ENCODE data around the gene ADAM12.

The ADAM12 gene

DNA sequence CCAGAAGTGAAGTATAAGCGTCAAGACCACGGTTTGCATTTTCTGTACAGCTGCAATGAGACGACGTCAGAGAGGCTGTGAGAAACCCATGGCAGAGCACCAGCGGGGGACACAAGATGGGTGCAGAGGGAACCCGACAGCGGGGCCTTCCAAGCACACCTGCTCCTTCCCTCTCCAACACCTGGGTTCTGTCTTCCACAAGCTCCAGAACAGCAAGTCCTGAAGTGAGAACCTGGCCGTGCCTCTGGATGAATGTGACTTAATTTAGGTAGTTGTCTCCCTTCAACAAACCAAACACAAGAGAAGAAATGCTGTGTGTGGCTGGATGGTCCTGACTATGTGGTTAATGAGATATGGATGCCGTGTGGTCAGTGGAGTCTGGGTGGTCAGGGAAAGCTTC lies 76.1 kb downstream of the ADAM12 start:
- POLR2A ChIA-PET: no interaction called here

DNA sequence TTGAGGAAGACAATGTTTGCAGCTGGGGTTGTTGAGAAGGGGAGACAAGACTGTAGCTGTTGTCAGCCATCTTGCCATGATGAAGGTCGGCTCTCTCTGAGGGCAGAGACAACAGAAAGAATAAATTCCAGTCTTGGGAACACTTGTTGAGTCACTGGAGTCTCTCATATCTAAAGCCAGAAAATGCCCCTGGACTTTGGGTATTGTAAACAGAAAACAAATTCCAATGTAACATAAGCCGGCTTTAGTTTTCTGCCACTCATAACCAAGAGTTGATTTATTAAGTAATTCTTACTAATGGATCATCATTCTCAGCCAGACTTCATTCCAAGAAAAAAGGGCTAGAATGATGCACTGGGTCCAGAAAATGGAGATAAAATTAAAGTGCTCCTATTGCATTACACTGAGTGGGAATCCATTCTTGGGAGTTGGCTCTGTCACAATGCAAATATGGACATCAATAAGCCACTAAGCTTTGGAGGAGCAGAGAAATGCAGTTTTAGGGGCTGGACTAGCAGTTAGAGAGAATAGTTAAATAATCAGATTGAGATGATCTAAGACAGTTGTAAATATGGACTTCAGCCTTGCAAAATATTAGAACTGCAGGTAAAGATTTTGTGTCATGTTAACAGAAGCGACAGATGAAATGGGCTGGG lies 78.9 kb downstream of the ADAM12 start:
- POLR2A ChIA-PET: no interaction called here
- CTCF ChIA-PET: no interaction called here
- TF ChIP-seq, protein P1, sequence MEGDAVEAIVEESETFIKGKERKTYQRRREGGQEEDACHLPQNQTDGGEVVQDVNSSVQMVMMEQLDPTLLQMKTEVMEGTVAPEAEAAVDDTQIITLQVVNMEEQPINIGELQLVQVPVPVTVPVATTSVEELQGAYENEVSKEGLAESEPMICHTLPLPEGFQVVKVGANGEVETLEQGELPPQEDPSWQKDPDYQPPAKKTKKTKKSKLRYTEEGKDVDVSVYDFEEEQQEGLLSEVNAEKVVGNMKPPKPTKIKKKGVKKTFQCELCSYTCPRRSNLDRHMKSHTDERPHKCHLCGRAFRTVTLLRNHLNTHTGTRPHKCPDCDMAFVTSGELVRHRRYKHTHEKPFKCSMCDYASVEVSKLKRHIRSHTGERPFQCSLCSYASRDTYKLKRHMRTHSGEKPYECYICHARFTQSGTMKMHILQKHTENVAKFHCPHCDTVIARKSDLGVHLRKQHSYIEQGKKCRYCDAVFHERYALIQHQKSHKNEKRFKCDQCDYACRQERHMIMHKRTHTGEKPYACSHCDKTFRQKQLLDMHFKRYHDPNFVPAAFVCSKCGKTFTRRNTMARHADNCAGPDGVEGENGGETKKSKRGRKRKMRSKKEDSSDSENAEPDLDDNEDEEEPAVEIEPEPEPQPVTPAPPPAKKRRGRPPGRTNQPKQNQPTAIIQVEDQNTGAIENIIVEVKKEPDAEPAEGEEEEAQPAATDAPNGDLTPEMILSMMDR (IDR thresholded peaks at IDR 0.05; ENCODE audit: insufficient read depth, low read length, missing control alignments): no peak
- no peak overlapping the region for H3K4me3 ChIP-seq (ENCODE audit: low read depth, low read length)
- no peak for DNase-seq (ENCODE audit: low read depth, low spot score)

More for the DNA sequence above, 76.1 kb downstream of the ADAM12 start:
- CTCF ChIA-PET: no interaction called here
- no peak overlapping the region for H3K4me3 ChIP-seq (ENCODE audit: low read depth, low read length)
- no peak for DNase-seq (ENCODE audit: low read depth, low spot score)
- TF ChIP-seq, protein P1 (IDR thresholded peaks at IDR 0.05; ENCODE audit: insufficient read depth, low read length, missing control alignments): no peak

DNA sequence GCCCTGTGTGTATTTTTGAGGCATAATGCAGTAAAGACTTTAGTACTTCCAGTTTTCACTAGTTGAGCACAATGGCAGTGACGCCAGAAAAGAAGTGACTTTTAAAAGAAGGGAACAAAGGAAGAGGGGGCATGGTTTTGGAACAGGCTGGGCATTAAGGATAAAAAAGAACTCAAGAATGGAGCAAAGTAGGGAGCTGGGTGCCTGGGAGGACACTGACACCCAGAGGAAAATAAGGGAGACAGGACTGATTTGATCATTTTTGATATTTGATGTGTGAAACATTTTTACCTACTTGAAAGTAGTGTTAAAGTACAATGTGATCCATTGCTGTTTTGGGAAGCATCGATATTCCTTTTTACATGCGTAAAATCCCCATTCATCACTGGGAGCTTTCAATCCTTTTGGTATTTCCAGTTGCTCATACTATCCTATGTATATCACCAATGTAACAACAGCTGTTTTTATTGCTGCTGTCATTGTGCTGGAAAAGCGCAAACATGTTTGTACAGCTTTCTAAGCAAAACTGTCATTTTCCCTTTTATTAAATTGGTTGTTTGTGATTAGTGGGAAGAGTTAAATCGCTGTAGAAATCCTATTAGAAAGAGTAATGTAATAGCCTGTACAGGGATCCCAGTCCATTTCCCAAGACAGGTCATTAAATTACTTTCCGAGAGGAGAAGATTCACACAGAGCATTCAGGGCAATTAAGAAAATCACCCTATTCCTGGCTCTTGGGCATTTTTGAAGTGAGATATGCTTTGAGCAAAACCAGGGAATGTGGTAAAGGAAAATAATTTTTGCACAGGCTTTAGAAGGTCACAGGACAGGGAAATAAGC lies 85.2 kb downstream of the ADAM12 start:
- POLR2A ChIA-PET: no interaction called here
- no peak for DNase-seq (ENCODE audit: low read depth, low spot score)
- no peak overlapping the region for H3K4me3 ChIP-seq (ENCODE audit: low read depth, low read length)
- CTCF ChIA-PET: interaction anchor here (1.3 to 3.1 kb wide), 5 partner anchors 11 to 368 kb away, joined by 4 to 14 read pairs (median 5); no protein-coding TSS in a partner anchor
- TF ChIP-seq, protein P1 (IDR thresholded peaks at IDR 0.05; ENCODE audit: insufficient read depth, low read length, missing control alignments): peak; percentile 3

DNA sequence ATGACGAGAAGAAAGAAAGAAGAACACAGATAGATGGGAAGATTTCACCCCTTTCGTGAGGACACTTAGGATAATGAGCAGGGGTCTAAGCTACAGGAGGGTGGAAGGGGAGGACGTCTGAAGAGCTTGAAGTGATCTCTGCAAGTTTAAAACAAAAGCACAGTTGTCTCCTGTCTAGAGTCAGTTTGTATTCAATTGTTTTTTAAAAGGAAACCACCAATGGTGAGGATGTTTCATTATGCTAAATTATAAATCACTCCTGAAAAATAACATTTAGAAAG lies 85.9 kb downstream of the ADAM12 start:
- TF ChIP-seq, protein P1 (IDR thresholded peaks at IDR 0.05; ENCODE audit: insufficient read depth, low read length, missing control alignments): no peak
- CTCF ChIA-PET: interaction anchor here (1.3 to 3.1 kb wide), 5 partner anchors 10 to 368 kb away, joined by 4 to 14 read pairs (median 5); no protein-coding TSS in a partner anchor
- H3K4me3 ChIP-seq (ENCODE audit: low read depth, low read length): no peak overlapping the region
- POLR2A ChIA-PET: no interaction called here
- DNase-seq (ENCODE audit: low read depth, low spot score): no peak

DNA sequence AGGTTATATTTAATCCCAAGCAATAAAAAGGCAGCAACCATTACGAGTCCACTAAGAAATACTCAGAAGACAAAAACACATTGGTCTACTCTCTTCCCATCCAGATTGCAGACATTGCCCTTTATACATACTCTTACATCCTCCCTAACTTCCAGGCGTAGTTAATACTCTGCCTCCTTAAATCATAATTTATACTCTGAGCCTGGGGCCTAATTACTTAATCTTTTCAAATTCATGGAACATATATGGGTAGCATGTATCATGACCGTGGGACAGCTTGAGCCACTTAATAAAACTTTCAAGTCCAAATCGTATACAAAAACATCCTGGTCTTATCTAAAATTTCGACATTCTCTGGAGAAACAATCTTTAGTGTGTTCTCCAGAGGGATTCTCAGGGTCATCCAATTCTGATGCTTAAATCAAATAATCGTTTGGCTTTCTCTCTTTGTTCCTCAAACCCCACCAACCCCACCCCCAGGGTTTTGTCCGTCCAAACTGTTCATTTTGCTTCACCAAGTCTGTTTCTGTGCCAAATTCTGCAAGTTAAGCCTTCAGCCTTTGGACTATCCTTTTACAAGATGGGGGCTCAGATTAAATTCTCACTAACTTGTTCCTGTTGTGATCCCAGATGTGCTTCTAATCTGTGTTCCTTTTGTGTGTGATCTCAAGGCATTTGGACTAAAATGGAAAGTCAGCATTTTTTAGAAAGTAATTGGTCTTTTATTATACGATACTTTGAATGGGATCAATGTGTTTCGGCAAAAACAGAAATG lies 86.4 kb downstream of the ADAM12 start:
- DNase-seq (ENCODE audit: low read depth, low spot score): no peak
- H3K4me3 ChIP-seq (ENCODE audit: low read depth, low read length): no peak overlapping the region
- TF ChIP-seq, protein P1 (IDR thresholded peaks at IDR 0.05; ENCODE audit: insufficient read depth, low read length, missing control alignments): no peak
- POLR2A ChIA-PET: no interaction called here
- CTCF ChIA-PET: interaction anchor here (1.5 to 2.0 kb wide), 3 partner anchors 9 to 322 kb away, joined by 4 to 11 read pairs (median 5); no protein-coding TSS in a partner anchor

DNA sequence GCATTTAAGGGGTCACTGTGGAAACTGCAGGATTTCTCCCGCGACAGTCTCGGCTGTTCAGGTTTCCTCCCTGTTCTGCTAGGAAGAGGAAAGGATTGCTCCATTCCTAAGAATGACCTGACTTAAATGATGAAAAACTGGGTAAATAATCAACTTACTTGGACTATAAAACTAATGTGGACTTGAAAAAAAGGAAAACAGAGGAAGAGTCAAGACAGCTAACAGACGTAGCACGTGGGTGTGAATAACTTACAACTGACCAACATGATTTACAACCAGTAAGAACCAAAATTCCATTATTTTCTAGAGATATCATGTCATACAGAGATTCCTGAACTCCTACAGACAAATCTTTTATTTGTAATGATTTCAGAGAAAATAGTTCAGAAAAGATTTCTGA lies 93.8 kb downstream of the ADAM12 start:
- TF ChIP-seq, protein P1 (IDR thresholded peaks at IDR 0.05; ENCODE audit: insufficient read depth, low read length, missing control alignments): no peak
- no peak overlapping the region for H3K4me3 ChIP-seq (ENCODE audit: low read depth, low read length)
- no peak for DNase-seq (ENCODE audit: low read depth, low spot score)
- POLR2A ChIA-PET: no interaction called here
- CTCF ChIA-PET: interaction anchor here (1.2 to 4.0 kb wide), 3 partner anchors 10 to 312 kb away, joined by 3 to 20 read pairs (median 4); no protein-coding TSS in a partner anchor

Data from AG04449 (cell line).